Caco-2 (cell line): ENCODE results near the gene JARID2. TPM values are rescaled to one million over a fixed set of nuclear protein-coding genes. Genes with fewer than 3 reads are reported as not detected.

Source experiments
- BruUV-seq: library from RNA; stranded (reverse); fragments of 400-500 nt; replicated peaks from 2 replicates; lab custom pipeline; 2021; lab: Mats Ljungman, UMichigan
- CTCF ChIA-PET: fragments of 300-600 bp; sonication (Branson Sonifier 250); formaldehyde crosslinking; loops from one replicate; lab custom pipeline; 2022; ENCODE audit warnings: antibody characterized with exemption; lab: Charles Lee
- POLR2A ChIA-PET: fragments of 300-600 bp; sonication (Branson Sonifier 250); formaldehyde crosslinking; loops from one replicate; lab custom pipeline; 2022; ENCODE audit warnings: antibody characterized with exemption; lab: Charles Lee
- DNase-seq, 2 experiments: peaks; one replicate each; pipeline versions ENCODE4 v3.0.0 to v3.0.0-alpha.2; 2020 to 2022
- H3K27me3 ChIP-seq: replicated peaks from 2 replicates; pipeline ENCODE4 v1.6.0; 2011; ENCODE audit warnings: low read length; ENCODE audit not compliant: control insufficient read depth, insufficient read depth
- H3K36me3 ChIP-seq: 2 replicates; pipeline ENCODE4 v1.5.1; 2011; ENCODE audit warnings: low read length; ENCODE audit not compliant: control insufficient read depth, insufficient read depth
- H3K4me1 ChIP-seq: fragments of 250-450 bp; sonication (Bioruptor Pico); 2 replicates; pipeline ENCODE4 v1.5.1; 2020; ENCODE audit warnings: mild to moderate bottlenecking
- H3K4me3 ChIP-seq: 2 replicates; pipeline ENCODE4 v1.5.1; 2011; ENCODE audit warnings: low read depth, mild to moderate bottlenecking, control low read depth, low read length
- H3K9me3 ChIP-seq: fragments of 250-450 bp; sonication (Bioruptor Pico); 2 replicates; pipeline ENCODE4 v1.5.1; 2020; ENCODE audit warnings: mild to moderate bottlenecking, moderate library complexity
- H3K27ac Mint-ChIP-seq: one replicate; pipeline ENCODE4 v1.8.0; 2022; ENCODE audit warnings: mixed read lengths; ENCODE audit not compliant: unreplicated experiment
- H3K27me3 Mint-ChIP-seq: one replicate; pipeline ENCODE4 v1.8.0; 2022; ENCODE audit warnings: mixed read lengths; ENCODE audit not compliant: insufficient read depth, unreplicated experiment
- H3K36me3 Mint-ChIP-seq: one replicate; pipeline ENCODE4 v1.8.0; 2022; ENCODE audit warnings: mild to moderate bottlenecking, mixed read lengths; ENCODE audit not compliant: insufficient read depth, unreplicated experiment
- H3K4me1 Mint-ChIP-seq: one replicate; pipeline ENCODE4 v1.8.0; 2022; ENCODE audit warnings: low read depth, mixed read lengths; ENCODE audit not compliant: unreplicated experiment
- H3K4me3 Mint-ChIP-seq: one replicate; pipeline ENCODE4 v1.8.0; 2022; ENCODE audit warnings: mild to moderate bottlenecking, moderate library complexity, mixed read lengths; ENCODE audit not compliant: unreplicated experiment
- H3K9me3 Mint-ChIP-seq: one replicate; pipeline ENCODE4 v1.8.0; 2022; ENCODE audit warnings: mixed read lengths; ENCODE audit not compliant: unreplicated experiment
- intact Hi-C: fragments of 100-400 bp; cut with micrococcal nuclease; formaldehyde crosslinking; loops from one replicate; pipeline ENCODE4 v1.10.0; 2022; ENCODE audit not compliant: unreplicated experiment
- total RNA-seq: library from RNA; stranded (reverse); gene quantifications from 2 replicates; pipeline ENCODE4 v1.2.3, GENCODE V29; 2022
- TF ChIP-seq, protein P1 (sequence below), 2 experiments: fragments of 200-600 bp in 1 of 2; IDR thresholded peaks; 1 replicate in 1 of 2; 2 replicates in 1 of 2; pipeline versions ENCODE4 v1.5.1 to v1.8.0; 2011 to 2022; ENCODE audit warnings: antibody characterized with exemption in 1 of 2, control low read depth in 1 of 2, inconsistent platforms in 1 of 2, low read depth in 1 of 2, low read length in 1 of 2, mild to moderate bottlenecking in 1 of 2, moderate library complexity in 1 of 2; ENCODE audit not compliant: insufficient read depth in 1 of 2, severe bottlenecking in 1 of 2, unreplicated experiment in 1 of 2

The JARID2 gene
- total RNA-seq, 1 experiment from 2014 or later = 18.3 TPM

DNA sequence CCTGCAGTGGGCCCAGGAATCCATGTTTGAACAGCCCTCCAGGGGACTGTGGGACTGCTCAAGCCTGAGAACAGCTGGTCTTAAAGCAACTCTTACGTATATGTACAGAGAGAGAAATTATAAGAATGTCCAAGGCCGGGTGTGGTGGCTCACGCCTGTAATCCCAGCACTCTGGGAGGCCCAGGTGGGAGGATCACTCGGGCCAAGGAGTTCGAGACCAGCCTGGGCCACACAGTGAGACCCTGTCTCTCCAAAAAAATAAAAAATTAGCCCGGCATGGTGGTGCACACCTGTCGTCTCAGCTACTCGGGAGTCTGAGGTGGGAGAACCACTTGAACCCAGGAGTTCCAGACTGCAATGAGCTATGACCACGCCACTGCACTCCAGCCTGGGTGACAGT is 283.0 kb downstream of the JARID2 start:
- ChIA-PET CTCF (no interaction called here), POLR2A (no interaction called here)
- TF ChIP-seq, protein P1, sequence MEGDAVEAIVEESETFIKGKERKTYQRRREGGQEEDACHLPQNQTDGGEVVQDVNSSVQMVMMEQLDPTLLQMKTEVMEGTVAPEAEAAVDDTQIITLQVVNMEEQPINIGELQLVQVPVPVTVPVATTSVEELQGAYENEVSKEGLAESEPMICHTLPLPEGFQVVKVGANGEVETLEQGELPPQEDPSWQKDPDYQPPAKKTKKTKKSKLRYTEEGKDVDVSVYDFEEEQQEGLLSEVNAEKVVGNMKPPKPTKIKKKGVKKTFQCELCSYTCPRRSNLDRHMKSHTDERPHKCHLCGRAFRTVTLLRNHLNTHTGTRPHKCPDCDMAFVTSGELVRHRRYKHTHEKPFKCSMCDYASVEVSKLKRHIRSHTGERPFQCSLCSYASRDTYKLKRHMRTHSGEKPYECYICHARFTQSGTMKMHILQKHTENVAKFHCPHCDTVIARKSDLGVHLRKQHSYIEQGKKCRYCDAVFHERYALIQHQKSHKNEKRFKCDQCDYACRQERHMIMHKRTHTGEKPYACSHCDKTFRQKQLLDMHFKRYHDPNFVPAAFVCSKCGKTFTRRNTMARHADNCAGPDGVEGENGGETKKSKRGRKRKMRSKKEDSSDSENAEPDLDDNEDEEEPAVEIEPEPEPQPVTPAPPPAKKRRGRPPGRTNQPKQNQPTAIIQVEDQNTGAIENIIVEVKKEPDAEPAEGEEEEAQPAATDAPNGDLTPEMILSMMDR (IDR thresholded peaks at IDR 0.05; ENCODE audit: insufficient read depth in 1 of 2, low read depth in 1 of 2, low read length in 1 of 2, severe bottlenecking in 1 of 2, unreplicated experiment in 1 of 2) = no peak
- no peaks in the 10 kb centered on the region; the same call in 1 of the 2 replicates for H3K36me3 ChIP-seq
- BruUV-seq = no TSS peak
- H3K4me3 ChIP-seq = no peak overlapping the region
- no peaks in the 10 kb centered on the region for H3K4me1 ChIP-seq
- Mint-ChIP-seq H3K36me3 (peaks cover 68% of the 10 kb centered on the region), H3K4me1 (peaks cover 12% of the 10 kb centered on the region), H3K9me3 (peaks cover 31% of the 10 kb centered on the region), H3K4me3 (no peak overlapping the region), H3K27me3 (no peaks in the 10 kb centered on the region), H3K27ac (no peak overlapping the region)
- no peak for DNase-seq
- H3K9me3 ChIP-seq = no peaks in the 10 kb centered on the region
- intact Hi-C loops = no loop called here
- H3K27me3 ChIP-seq = no peaks in the 10 kb centered on the region

DNA sequence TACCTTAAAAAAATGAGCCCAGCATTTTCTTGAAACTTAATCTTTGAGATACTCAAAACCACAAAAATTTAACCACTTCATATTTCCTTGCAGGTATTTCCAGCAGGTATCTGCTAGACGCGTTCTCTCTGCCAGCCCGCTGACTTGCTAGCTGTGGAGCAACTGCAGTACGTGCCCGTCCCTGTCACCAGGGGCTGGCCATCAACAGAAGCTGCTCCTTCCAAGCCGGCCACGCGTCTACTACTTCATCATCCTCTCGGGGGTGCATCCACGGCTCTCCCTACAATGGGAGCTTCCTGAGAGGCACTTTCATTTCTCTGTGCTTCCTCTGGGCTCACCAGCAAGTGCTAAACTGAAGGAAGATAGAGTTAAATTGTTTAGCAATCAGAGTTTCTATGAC is 284.5 kb downstream of the JARID2 start:
- Histone ChIP-seq H3K4me1 (no peaks in the 10 kb centered on the region), H3K9me3 (no peaks in the 10 kb centered on the region), H3K27me3 (no peaks in the 10 kb centered on the region), H3K4me3 (no peak overlapping the region), H3K36me3 (no peaks in the 10 kb centered on the region; the same call in 1 of the 2 replicates)
- ChIA-PET CTCF (interaction anchor here (0.5 kb wide), 1 partner anchor 1423 kb away, joined by 3 read pairs; no protein-coding TSS in a partner anchor), POLR2A (interaction anchor here (0.5 kb wide), 1 partner anchor 132 kb away, joined by 3 read pairs; the partner anchor contains the start of gene DTNBP1)
- BruUV-seq = no TSS peak
- DNase-seq = no peak
- intact Hi-C loops = no loop called here
- Mint-ChIP-seq H3K36me3 (peaks cover 56% of the 10 kb centered on the region), H3K4me1 (peaks cover 10% of the 10 kb centered on the region), H3K4me3 (no peak overlapping the region), H3K27ac (no peak overlapping the region), H3K9me3 (peaks cover 27% of the 10 kb centered on the region), H3K27me3 (no peaks in the 10 kb centered on the region)
- TF ChIP-seq, protein P1 (IDR thresholded peaks at IDR 0.05; ENCODE audit: insufficient read depth in 1 of 2, low read depth in 1 of 2, low read length in 1 of 2, severe bottlenecking in 1 of 2, unreplicated experiment in 1 of 2) = no peak

DNA sequence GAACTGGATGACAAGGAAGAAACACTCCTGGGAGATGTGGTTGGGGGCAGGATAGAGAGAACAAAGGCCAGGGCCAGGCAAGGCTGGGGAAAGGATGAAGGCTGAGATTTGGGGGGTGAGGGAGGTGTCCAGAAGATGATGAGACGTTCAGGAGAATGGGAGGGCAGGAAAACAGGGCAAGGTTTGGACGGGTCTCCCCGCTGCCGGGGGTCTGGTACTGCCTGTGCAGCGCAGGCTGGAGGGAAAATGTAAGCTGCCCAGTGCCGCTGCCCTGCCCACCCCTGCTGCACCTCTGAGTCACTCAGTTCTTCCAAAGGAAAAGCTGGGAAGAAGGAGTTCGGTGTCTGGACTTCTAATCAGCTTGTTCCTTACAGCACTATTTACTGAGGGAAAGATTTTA is 286.1 kb downstream of the JARID2 start:
- POLR2A ChIA-PET = interaction anchor here (0.5 kb wide), 1 partner anchor 90 kb away, joined by 3 read pairs; no protein-coding TSS in a partner anchor
- Mint-ChIP-seq H3K4me1 (no peaks in the 10 kb centered on the region), H3K27me3 (no peaks in the 10 kb centered on the region), H3K4me3 (no peak overlapping the region), H3K27ac (no peak overlapping the region), H3K9me3 (peaks cover 12% of the 10 kb centered on the region), H3K36me3 (peaks cover 42% of the 10 kb centered on the region)
- H3K9me3 ChIP-seq = no peaks in the 10 kb centered on the region
- no peak for DNase-seq
- intact Hi-C loops = no loop called here
- no peak overlapping the region for H3K4me3 ChIP-seq
- H3K4me1 ChIP-seq = no peaks in the 10 kb centered on the region
- CTCF ChIA-PET = no interaction called here
- TF ChIP-seq, protein P1 (IDR thresholded peaks at IDR 0.05; ENCODE audit: insufficient read depth in 1 of 2, low read depth in 1 of 2, low read length in 1 of 2, severe bottlenecking in 1 of 2, unreplicated experiment in 1 of 2) = no peak
- H3K27me3 ChIP-seq = no peaks in the 10 kb centered on the region
- H3K36me3 ChIP-seq = no peaks in the 10 kb centered on the region; the same call in 1 of the 2 replicates
- no TSS peak for BruUV-seq
